DMS153 treated with DMSO at 0.1 percent for 48 hours (cell line): ENCODE data around the gene NDUFS1.
"Not testable (repeated sequence)": the region's sequence is repeated elsewhere in the genome, so short reads cannot be mapped to it uniquely, and the experiment has no call there.

ENCODE experiments used
- DNase-seq: peaks from one replicate; lab custom pipeline; 2025; ENCODE audit not compliant: unreplicated experiment; lab: John Stamatoyannopoulos, UW

NDUFS1 gene

DNA sequence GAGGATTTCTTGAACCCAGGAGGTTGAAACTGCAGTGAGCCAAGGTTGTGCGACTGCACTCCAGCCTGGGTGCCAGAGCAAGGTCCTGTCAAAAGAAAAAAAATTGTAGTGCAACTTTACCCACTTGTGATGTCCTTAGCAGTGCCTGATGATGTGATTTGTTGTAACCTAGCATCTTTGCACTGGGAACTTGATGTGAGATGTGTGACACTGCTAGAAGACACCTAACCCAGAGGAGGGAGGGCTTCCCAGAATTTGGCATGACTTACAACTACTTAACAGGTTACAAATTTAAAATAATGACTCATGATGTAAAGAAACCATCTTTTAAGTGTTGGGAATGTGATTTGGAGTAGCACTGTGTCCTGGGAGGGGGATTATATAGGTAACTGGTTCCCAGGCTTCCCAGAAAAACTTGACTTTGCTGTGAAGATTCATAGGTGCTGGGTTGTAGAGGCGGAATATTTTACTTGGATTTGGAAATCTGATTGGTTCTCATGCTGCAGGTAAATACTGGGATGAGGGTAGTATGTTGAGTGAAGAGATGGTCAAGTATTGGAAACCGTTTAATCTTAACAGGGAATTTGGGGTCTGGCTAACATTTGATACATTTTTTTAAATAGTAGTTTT is 4.1 kb upstream of the NDUFS1 start:
- DNase-seq = no peak

DNA sequence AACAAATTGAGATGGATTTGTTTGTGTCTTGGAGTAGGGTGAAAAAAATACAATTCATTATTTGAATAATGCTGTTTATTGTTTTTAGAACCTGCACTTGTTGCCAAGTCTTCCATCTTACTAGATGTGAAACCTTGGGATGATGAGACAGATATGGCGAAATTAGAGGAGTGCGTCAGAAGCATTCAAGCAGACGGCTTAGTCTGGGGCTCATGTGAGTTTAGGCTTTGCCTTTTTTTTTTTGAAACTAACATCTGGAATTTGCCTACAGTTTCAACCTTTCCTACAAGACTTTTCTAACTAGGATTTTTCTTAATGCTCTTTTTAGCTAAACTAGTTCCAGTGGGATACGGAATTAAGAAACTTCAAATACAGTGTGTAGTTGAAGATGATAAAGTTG is 3.2 kb upstream of the NDUFS1 start:
- not testable (repeated sequence) for DNase-seq

DNA sequence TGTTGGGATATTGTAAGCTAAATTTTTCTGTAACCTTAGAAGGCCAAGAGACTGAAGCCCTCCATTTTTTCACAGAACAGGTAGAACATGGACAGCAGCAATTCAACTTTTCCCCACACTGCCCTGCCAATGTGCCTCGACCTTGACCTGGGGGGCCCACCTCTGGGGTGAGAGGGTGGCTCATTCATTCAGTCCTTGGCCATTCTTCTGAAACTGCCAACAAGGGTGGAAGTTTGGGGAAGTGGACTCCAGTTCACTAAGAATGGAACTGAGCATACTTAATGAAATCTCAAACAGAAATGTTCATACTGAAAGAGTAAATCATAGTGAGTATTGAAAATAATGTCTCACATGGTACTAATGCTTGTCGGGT is 1.5 kb upstream of the NDUFS1 start:
- no peak for DNase-seq

DNA sequence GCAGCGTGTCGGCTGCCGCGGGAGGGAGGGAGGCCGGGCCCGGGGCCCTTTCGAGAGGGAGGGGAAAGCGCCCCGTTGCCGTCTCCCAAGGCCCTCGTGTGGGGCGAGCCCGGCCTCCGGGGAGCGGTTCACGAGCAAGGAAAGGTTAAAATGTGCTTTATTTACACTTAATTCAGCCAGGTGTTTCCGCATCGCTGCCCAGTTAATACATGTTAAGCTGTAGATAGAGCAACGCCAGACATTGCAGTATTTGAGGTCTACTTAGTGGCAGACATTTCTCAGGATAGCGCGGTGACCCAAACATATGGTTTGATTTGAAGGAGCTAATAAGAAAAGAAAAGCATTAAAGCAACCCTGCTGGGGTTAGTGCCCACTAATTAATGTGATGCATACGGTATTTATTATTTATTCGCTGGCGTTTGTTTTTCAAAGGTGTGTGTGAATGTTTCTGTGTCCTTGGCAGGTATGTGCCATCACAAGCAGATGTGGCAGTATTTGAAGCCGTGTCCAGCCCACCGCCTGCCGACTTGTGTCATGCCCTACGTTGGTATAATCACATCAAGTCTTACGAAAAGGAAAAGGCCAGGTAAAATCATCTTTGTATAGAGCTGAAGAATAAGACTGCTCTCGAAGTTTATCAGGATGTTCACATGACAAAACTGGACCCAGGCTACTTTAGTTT is 1.0 kb upstream of the NDUFS1 start:
- no peak for DNase-seq

DNA sequence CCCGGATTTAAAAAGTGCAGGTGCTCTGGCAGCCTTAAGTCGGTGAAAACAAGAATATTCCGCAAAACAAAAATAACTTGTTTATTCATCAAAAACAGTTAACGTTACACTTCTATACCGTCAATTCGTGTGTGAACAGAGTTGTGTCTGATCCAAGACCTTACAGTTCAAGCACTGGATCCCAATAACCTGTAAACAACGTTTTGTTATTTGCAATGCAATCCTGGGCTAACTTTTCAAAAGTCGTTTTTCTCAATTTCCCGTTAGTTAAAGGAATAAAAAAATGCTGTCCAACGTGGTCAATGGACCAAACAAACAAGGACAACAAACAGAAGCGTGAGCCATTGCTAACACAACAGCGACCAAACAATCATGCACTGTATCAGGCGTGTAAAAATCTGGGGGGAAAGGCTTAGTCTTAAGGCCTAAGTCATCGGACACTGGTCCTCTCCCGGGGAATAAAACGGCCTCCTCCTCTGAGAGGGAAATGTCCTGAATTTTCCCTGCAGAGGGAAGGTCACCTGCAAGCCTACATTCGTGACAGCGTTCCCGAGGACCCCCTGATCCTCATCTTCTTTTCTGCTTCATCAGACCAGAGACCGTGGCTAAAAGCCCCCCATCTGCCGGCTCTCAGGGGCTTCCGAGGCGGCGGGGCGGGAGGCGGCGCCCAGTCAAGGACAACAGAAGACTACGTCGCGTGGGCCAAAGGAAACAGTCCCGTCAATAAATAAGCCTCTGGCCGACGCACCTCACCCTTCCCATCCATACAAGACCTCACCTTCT is 490 bp downstream of the NDUFS1 start:
- DNase-seq = no peak

DNA sequence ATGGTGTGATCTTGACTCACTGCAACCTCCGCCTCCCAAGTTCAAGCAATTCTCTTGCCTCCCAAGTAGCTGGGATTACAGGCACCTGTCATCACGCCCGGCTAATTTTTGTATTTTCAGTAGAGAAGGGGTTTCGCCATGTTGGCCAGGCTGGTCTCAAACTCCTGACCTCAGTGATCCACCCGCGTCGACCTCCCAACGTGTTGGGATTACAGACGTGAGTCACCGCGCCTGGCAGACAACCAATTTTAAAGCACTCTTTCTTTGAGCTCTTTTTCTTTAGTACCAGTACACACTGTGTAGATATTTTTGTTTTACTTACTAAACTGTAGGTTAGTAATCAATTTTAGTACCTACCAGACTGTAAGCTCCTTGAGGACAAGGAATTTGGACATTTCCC is 2.2 kb downstream of the NDUFS1 start:
- DNase-seq = not testable (repeated sequence)

DNA sequence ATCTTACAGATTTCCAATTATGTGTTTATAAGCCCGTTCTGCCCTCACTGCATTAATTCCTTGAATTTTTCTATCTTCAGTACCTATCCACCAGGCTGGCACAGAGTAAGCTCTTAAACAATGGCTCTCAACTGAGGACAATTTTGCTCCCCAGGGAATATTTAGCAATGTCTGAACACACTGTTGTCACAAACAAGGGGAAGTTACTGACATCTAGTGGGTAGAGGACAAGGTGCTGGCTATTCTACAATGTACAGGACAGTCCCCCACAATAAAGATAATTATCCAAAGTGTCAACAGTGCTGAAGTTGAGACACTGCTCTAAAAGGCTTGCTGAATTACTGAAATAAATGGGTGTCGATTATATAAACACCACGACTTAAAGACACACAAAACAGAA is 5.0 kb downstream of the NDUFS1 start:
- DNase-seq = peak; percentile 3

DNA sequence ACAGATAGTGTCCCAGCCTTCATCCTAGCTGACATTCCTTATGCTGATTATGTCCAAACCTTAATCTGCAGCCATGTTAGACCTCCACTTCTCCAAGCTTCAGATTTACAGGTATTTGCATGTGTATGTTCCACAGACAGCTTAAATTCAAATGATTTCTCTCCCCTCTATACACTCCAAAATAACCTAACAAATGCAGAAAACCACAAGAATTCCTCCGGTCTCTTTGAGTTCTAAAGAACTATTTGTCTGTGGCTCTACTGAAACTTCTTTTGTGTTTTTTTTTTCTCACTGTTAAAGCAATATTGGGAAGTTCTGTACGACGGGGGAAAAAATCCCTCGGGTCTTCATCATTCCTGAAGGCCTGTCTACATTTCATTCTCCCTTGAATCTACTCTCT is 8.6 kb downstream of the NDUFS1 start:
- no peak for DNase-seq

DNA sequence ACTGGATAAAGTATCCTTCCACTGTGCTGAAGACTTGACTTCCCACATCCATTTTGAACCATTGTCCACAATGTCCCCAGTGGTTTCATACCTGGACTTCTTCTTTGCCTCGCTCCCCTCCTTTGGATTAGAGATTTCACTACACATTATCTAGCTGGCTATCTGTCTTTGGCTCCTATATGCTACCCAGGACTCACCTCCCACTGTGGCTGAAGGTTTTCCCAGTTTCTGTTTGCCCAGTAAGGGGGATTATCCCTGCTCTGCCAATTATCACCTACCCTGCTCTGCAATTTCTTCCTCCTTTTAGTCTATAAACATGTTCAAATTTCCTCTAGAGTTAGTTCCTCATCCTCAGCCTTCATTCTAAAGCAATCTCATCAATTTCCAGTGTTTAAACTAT is 9.1 kb downstream of the NDUFS1 start:
- no peak for DNase-seq

DNA sequence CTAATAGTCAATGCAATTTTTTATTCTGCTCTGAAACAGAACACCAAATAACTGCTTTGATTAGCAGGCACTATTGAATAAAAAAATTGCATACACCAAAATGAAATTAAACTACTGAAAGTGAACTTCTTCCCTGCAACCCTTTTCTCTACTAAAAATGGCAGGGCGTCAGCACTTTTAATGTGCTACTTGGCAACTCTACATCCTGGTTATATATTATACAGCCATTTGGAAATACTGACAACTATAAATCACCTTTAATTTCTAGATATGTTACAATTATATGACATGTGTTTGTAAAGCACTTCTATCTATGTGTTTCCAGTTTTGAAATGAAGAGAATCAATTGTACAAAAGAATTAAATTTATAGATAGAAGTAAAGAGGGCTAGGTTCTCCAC is 9.9 kb downstream of the NDUFS1 start:
- no peak for DNase-seq

DNA sequence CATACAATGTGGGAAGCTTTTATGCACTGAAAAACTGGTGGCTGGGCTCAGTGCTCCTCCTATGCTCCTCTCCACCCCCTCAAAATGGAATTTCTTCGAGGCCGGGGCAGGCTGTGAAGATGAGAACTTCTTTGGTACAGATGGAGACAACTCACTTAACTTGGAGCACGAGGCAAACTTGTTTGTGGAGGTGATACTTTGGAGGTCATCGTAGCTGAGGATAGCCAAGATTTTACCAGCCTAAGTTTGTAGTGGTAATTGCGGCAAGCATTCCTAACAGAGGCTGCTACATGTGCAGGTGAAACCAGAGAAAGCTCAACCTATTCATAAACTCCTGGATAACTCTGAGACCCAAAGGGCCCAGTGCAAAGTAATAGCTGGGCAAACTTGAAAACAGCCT is 13.6 kb downstream of the NDUFS1 start:
- DNase-seq = no peak

DNA sequence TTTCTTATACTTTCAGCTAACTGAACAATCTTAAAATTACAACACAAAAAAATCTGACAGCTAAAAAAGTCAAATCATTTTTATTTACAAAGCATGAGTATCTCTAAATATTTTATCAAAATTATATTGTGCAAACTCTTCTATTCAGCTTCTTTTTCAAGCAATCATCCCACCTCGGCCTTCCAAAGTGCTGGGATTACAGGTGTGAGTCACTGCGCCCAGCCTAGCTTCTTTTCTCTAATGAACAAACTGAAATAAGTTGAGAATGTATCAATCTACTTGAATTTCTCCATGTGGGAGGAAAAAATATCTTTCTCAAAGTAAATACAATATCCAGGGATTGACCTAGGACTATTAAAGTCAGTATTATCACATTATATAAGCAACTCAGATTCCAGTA is 14.9 kb downstream of the NDUFS1 start:
- no peak for DNase-seq

DNA sequence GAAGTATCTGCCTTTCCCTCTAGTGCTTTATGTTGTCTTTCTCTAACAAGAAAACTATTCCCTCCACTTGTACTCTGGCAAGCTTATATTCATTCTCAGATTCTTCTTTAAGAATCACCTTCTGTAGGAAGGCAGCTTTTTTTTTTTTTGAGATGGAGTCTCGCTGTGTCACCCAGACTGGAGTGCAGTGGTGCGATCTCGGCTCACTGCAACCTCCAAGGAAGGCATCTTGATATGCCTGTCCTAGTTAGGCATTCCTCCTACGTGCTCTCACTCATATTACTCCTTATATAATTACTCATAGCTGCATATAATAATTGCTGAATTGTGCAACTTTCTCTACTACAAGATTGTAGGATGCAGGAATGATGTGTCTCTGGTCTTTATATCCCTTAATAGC is 15.8 kb downstream of the NDUFS1 start:
- no peak for DNase-seq

DNA sequence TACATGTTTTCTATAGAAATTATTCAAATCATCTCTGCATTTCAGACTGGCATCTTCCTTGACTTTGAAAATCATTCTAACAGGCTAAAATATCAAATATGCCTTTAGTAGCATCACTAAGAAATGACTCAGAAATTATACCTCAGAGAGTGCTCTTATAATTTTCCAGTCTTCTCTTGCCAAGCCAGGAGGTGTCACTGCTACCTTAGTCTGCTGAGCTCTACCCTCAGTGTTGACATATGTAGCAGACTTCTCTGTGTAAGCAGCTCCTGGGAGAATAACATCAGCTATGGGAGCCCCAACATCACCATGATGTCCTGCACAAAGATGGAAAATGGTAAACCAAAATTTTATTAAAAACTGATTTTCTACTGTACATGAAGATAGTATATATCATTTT is 31.6 kb downstream of the NDUFS1 start:
- no peak for DNase-seq

DNA sequence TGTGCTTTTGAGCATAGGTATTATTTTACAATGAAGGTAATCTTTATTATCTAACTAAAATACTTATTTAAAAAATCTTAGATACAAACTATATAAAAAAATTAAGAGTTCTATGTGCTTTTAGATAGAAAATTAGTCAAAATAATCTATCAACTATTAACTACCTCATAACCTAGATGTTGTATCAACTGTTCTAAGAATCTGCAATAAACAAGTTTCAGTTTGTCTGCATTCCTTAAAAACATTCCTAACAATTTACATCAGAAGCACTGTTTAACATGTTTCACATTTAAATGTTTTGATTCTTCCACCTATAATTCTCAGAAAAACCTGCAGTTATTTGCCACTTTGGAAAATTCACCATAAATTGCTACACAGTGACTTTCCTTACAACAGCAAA is 33.3 kb downstream of the NDUFS1 start:
- no peak for DNase-seq

DNA sequence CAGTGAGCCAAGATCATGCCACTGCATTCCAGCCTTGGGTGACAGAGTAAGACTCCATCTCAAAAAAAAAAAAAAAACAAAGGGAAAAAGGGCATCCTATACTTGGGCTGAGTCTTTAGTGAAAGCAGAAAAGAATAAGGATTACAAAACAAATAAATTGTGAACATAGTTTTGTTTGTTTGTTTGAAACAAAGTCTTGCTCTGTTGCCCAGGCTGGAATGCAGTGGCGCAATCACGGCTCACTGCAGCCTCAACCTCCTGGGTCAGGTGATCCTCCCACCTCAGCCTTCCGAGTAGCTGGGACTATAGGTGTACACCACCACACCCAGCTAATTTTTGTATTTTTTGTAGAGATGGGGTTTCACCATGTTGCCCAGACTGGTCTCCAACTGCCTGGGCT is 36.7 kb downstream of the NDUFS1 start:
- not testable (repeated sequence) for DNase-seq

DNA sequence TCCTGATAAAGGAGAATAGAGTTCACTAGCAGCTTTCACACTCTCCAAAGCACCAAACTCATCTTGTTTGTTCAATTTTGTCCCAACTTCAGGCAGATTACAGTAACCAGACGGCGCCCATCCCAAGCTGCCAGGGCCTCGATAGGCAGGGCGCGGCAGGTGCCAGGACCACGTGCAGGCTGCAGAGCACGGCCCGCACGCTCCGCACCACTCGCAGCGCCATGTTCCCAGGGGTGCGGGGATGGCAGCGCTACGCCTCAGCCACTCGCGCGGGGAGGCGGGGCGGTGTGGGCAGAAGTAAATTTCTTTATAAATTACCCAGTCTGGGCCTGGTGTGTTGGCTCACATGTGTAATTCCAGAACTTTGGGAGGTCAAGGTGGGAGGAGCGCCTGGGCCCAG is 43.0 kb downstream of the NDUFS1 start:
- no peak for DNase-seq

DNA sequence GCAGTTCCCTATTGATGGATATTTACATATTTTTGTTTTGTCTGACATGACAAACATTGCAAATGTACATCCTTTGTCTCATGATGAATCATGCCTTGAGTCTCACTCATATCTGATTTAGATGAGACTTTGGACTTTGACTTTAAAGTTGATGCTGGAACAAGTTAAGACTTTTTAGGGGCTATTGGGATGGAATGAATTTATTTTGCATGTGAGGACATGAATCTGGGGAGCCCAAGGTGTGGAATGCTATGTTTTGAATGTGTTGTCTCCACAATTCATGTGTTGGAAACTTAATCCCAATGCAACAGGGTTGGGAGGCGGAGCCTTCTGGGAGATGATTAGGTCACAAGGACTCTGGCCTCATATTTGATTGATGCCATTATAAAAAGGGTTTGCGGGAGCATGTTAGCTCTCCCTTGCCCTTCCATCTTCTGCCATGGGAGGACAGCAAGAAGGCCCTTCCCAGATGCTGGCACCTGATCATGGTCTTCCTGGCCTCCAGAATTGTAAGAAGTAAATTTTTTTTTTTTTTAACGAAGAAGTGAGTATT is 44.1 kb downstream of the NDUFS1 start:
- no peak for DNase-seq

DNA sequence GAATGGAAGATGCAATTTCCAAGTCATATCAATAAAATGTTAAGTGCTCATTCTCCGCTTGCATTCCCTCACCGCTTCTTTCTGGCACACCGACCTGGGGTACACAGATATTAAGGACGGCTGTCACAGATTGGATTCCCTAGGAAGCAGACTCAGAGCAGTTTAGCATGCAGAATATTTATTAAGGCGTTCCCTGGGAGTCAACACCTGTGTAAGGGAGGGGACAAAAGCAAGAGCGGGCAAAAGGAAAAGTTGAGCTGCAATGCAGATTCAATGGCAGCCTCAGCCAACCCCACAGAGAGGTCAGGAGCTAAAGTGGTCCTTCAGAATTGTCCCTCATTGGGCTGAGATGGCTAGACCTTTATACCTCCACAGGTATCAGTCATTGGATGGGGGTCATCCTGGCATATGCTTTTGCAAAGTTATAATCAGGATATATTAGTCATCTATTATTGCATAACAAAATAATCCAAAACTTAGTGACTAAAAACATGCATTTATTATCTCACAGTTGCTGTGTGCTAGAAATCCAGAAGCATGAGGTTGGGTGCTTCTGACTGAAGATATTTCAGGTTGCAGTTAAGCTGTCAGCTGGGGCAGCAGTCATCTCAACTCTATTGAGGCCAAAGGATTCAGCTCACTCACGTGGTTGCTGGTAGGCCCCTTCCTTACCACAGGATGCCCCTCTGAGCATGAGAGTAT is 46.2 kb downstream of the NDUFS1 start:
- no peak for DNase-seq

DNA sequence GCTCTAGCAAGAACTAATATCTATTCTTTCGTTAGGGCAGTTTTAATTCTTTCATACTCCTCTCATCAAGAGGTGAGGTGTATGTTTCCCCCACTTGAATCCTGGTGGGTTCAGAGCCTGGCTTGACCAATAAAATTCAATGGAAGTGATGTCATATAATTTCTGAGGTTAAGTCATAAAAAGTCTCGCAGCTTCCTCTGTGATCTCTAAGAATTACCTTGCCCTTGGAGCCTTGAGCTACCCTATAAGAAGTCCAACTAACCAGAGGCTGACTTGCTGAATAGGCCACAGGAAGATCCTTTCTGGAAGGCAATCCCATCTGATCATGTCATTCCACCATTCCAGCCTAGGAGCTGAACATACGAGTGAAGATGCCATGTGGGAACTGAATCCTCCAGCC is 47.1 kb downstream of the NDUFS1 start:
- DNase-seq = no peak

DNA sequence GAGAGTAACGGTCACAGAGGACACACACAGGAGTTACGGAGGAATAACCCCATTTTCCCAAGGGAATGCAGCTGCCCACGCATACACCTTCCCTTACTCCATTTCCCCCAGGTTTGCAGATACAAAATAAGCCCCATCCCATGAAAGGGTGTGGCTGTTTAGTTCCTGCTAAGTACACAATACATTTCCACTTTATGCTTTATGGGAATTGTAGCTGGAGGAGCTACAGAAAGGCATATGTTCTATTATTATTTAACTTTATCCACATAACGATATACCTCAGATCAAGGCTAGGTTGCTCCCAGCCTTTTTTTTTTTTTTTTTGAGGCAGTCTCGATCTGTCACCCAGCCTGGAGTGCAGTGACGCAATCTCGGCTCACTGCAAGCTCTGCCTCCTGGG is 50.5 kb downstream of the NDUFS1 start:
- no peak for DNase-seq

DNA sequence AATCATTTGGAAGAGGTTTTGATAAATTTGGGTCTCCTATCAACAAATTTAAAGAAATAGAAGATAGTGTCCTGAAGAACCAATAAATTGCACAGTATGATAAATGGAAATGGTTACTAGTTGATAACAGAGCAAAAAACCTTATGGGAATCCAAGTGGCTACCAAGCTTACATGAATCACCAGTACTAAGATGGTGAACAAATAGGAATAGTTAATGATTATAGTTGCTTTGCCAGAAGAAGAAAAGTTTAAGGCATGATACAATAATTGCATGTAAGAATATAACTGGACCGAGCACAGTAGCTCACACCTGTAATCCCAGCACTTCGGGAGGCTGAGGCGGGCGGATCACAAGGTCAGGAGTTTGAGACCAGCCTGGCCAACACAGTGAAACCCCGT is 53.7 kb downstream of the NDUFS1 start:
- no peak for DNase-seq
